Neural progenitor cell (in vitro differentiated cells): ENCODE data around the gene MTERF1. TPM values are rescaled to one million over a fixed set of nuclear protein-coding genes. Genes with fewer than 3 reads are reported as not detected.

Experiments
- DNase-seq: peaks from one replicate; pipeline ENCODE4 v3.0.0-alpha.2; 2016; ENCODE audit warnings: low spot score
- H2AFZ ChIP-seq: fragments of 200-600 bp; sonication (generic); replicated peaks from 2 replicates; pipeline ENCODE4 v1.6.1; 2016; ENCODE audit warnings: antibody characterized with exemption
- H3F3A ChIP-seq: fragments of 200-600 bp; sonication (generic); 2 replicates; pipeline ENCODE4 v1.6.1; 2016; ENCODE audit warnings: antibody characterized with exemption, low read depth
- H3K27ac ChIP-seq: fragments of 200-600 bp; sonication (generic); 2 replicates; pipeline ENCODE4 v1.5.1; 2016; ENCODE audit warnings: mild to moderate bottlenecking
- H3K27me3 ChIP-seq: fragments of 200-600 bp; sonication (generic); 2 replicates; pipeline ENCODE4 v1.6.1; 2016; ENCODE audit warnings: mild to moderate bottlenecking, moderate library complexity
- H3K36me3 ChIP-seq: fragments of 200-600 bp; sonication (generic); 2 replicates; pipeline ENCODE4 v1.5.1; 2016
- H3K4me1 ChIP-seq: fragments of 200-600 bp; sonication (generic); 2 replicates; pipeline ENCODE4 v1.6.1; 2016; ENCODE audit warnings: mixed run types
- H3K4me2 ChIP-seq: fragments of 200-600 bp; sonication (generic); 2 replicates; pipeline ENCODE4 v1.6.1; 2016
- H3K4me3 ChIP-seq: fragments of 200-600 bp; sonication (generic); 2 replicates; pipeline ENCODE4 v1.5.1; 2016
- H3K79me2 ChIP-seq: fragments of 200-600 bp; sonication (generic); 2 replicates; pipeline ENCODE4 v1.6.1; 2016; ENCODE audit warnings: low read depth
- H3K9ac ChIP-seq: fragments of 200-600 bp; sonication (generic); 2 replicates; pipeline ENCODE4 v1.6.1; 2016
- H3K9me3 ChIP-seq: fragments of 200-600 bp; sonication (generic); 2 replicates; pipeline ENCODE4 v1.5.1; 2016; ENCODE audit warnings: low read depth
- H4K20me1 ChIP-seq: fragments of 200-600 bp; sonication (generic); 2 replicates; pipeline ENCODE4 v1.6.1; 2016; ENCODE audit warnings: low read depth
- H3K27ac Mint-ChIP-seq: 3 replicates; pipeline ENCODE4 v1.8.0; 2021; ENCODE audit warnings: mixed read lengths
- H3K27me3 Mint-ChIP-seq: 2 replicates; pipeline ENCODE4 v1.8.0; 2022; ENCODE audit warnings: low read depth, mild to moderate bottlenecking, inconsistent platforms, moderate library complexity, mixed read lengths; ENCODE audit not compliant: insufficient read depth
- H3K36me3 Mint-ChIP-seq: 3 replicates; pipeline ENCODE4 v1.8.0; 2021; ENCODE audit warnings: mixed read lengths
- H3K4me1 Mint-ChIP-seq: 3 replicates; pipeline ENCODE4 v1.8.0; 2021; ENCODE audit warnings: mixed read lengths
- H3K4me3 Mint-ChIP-seq: 3 replicates; pipeline ENCODE4 v1.8.0; 2021; ENCODE audit warnings: mild to moderate bottlenecking, moderate library complexity, mixed read lengths
- H3K9me3 Mint-ChIP-seq: 3 replicates; pipeline ENCODE4 v1.8.0; 2020; ENCODE audit warnings: mixed read lengths
- EZH2 ChIP-seq: fragments of 200-600 bp; sonication (generic); IDR thresholded peaks from 2 replicates; pipeline ENCODE4 v1.6.1; 2017; ENCODE audit warnings: antibody characterized with exemption, mild to moderate bottlenecking, moderate library complexity
- EZH2phosphoT487 ChIP-seq: fragments of 200-600 bp; sonication (generic); IDR thresholded peaks from 2 replicates; pipeline ENCODE4 v1.6.1; 2017; ENCODE audit warnings: antibody characterized with exemption
- total RNA-seq: library from RNA; depleted of rRNA; stranded (reverse); fragments of >200 nt; gene quantifications from 2 replicates; pipeline ENCODE4 v1.2.3, GENCODE V29; 2015; ENCODE audit warnings: low replicate concordance
- TF ChIP-seq, protein P1 (sequence below): fragments of 200-600 bp; sonication (generic); IDR thresholded peaks from 2 replicates; pipeline ENCODE4 v1.5.1; 2017; ENCODE audit warnings: antibody characterized with exemption, mild to moderate bottlenecking

MTERF1 gene
- 16.2 and 36.9 TPM in 2 replicates for total RNA-seq

- peak; percentile 96 for DNase-seq
- Histone ChIP-seq H2AFZ (peak within 1 kb of the TSS; percentile 89), H3K4me1 (peaks cover 13% of the 10 kb centered on the region), H3K27me3 (no peaks in the 10 kb centered on the region), H3K36me3 (peaks cover 4% of the 10 kb centered on the region), H3K9ac (peak within 1 kb of the TSS; percentile 81), H3K9me3 (no peaks in the 10 kb centered on the region), H3K79me2 (peaks cover 48% of the 10 kb centered on the region), H3K4me3 (peak within 1 kb of the TSS; percentile 82), H4K20me1 (no peaks in the 10 kb centered on the region), H3K4me2 (peak within 1 kb of the TSS; percentile 88), H3F3A (peaks cover 10% of the 10 kb centered on the region), H3K27ac (no peak within 1 kb of the TSS)
- peaks cover 15% of the 10 kb centered on the region for H3K4me1 Mint-ChIP-seq
- H3K27ac Mint-ChIP-seq = peak within 1 kb of the TSS; percentile 30
- H3K9me3 Mint-ChIP-seq = peaks cover 3% of the 10 kb centered on the region
- TF ChIP-seq, protein P1, sequence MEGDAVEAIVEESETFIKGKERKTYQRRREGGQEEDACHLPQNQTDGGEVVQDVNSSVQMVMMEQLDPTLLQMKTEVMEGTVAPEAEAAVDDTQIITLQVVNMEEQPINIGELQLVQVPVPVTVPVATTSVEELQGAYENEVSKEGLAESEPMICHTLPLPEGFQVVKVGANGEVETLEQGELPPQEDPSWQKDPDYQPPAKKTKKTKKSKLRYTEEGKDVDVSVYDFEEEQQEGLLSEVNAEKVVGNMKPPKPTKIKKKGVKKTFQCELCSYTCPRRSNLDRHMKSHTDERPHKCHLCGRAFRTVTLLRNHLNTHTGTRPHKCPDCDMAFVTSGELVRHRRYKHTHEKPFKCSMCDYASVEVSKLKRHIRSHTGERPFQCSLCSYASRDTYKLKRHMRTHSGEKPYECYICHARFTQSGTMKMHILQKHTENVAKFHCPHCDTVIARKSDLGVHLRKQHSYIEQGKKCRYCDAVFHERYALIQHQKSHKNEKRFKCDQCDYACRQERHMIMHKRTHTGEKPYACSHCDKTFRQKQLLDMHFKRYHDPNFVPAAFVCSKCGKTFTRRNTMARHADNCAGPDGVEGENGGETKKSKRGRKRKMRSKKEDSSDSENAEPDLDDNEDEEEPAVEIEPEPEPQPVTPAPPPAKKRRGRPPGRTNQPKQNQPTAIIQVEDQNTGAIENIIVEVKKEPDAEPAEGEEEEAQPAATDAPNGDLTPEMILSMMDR = peak; percentile 99
- TF ChIP-seq EZH2phosphoT487 (no peak), EZH2 (no peak)
- H3K4me3 Mint-ChIP-seq = peak within 1 kb of the TSS; percentile 97
- peaks cover 3% of the 10 kb centered on the region for H3K36me3 Mint-ChIP-seq
- peaks cover 4% of the 10 kb centered on the region for H3K27me3 Mint-ChIP-seq
Measured at GRCh38 chr7:91880413-91881241, at the start of gene MTERF1. Gene MTERF1 (minus strand): TSS chr7:91880702. CDS start chr7:91880083, 619 bp downstream.

DNA sequence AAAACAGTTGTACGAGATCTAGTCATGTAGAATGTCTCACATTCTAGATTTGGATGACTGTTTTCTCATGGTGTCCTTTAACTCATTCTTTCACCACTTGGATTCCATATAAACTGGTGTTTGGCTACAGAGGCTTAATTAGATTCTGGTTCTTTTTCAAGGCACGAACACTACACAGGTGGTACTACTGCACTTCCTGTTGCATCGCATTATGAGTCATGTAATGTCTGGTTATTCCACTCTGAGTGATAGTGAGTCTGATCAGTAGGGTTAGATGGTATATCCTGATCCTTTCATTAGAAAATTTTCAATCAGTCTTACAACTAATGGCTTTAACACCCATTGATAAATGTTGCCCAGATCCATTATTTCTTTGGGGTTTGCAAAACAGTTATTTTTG is 49.0 kb upstream of the MTERF1 start:
- Histone ChIP-seq H3K4me2 (no peak overlapping the region), H3K36me3 (no peaks in the 10 kb centered on the region), H3K27ac (no peak overlapping the region), H3K4me1 (no peaks in the 10 kb centered on the region), H3K9me3 (no peaks in the 10 kb centered on the region), H3K4me3 (no peak overlapping the region), H3F3A (no peaks in the 10 kb centered on the region), H4K20me1 (no peaks in the 10 kb centered on the region), H3K79me2 (no peaks in the 10 kb centered on the region), H3K27me3 (no peaks in the 10 kb centered on the region), H3K9ac (no peak overlapping the region), H2AFZ (no peak overlapping the region)
- H3K4me3 Mint-ChIP-seq = no peak overlapping the region
- peaks cover 3% of the 10 kb centered on the region for H3K27me3 Mint-ChIP-seq
- H3K36me3 Mint-ChIP-seq = no peaks in the 10 kb centered on the region
- no peak for TF ChIP-seq EZH2
- TF ChIP-seq, protein P1 = no peak
- TF ChIP-seq EZH2phosphoT487 = no peak
- DNase-seq = no peak
- no peak overlapping the region for H3K27ac Mint-ChIP-seq
- H3K4me1 Mint-ChIP-seq = no peaks in the 10 kb centered on the region
- H3K9me3 Mint-ChIP-seq = no peaks in the 10 kb centered on the region

DNA sequence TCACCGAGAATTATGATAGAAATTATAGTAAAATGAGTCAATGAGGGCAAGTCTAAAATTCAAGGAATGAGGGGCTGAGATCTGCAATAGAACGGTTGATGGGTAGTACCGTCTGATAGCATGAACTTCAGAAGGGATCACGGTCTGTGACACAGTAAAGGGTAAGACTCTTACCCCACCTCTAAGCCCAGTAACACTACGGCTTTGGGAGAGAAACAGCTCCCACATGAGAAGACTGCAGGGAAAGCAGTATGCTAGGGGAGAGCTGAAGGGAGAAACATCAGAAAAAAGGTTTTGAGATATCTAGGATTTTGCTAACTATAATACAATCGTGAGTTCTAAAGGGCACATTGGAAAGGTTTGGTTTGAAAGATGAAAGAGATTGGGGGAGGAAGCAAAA is 47.4 kb upstream of the MTERF1 start:
- Histone ChIP-seq H3F3A (no peaks in the 10 kb centered on the region), H4K20me1 (no peaks in the 10 kb centered on the region), H3K9ac (no peak overlapping the region), H3K79me2 (no peaks in the 10 kb centered on the region), H2AFZ (no peak overlapping the region), H3K4me3 (no peak overlapping the region), H3K36me3 (no peaks in the 10 kb centered on the region), H3K27ac (no peak overlapping the region), H3K4me2 (no peak overlapping the region), H3K27me3 (no peaks in the 10 kb centered on the region), H3K4me1 (peaks cover 4% of the 10 kb centered on the region), H3K9me3 (no peaks in the 10 kb centered on the region)
- H3K4me1 Mint-ChIP-seq = no peaks in the 10 kb centered on the region
- H3K4me3 Mint-ChIP-seq = no peak overlapping the region
- H3K36me3 Mint-ChIP-seq = no peaks in the 10 kb centered on the region
- peaks cover 3% of the 10 kb centered on the region for H3K27me3 Mint-ChIP-seq
- H3K27ac Mint-ChIP-seq = no peak overlapping the region
- TF ChIP-seq EZH2 (no peak), EZH2phosphoT487 (no peak)
- TF ChIP-seq, protein P1 = no peak
- H3K9me3 Mint-ChIP-seq = no peaks in the 10 kb centered on the region
- DNase-seq = no peak
